Pancreas (tissue), 10 donors: ENCODE results near the gene PROX2. TPM values are rescaled to one million over a fixed set of nuclear protein-coding genes. Genes with fewer than 3 reads are reported as not detected.

Experiments
- ATAC-seq, 4 donors: fragments of 200-7000 bp; cut with Tn5 transposase; one replicate each; pipeline versions ENCODE4 v1.8.0 to v1.9.1; 2020; ENCODE audit warnings: mild to moderate bottlenecking in 4 of 4, moderate library complexity in 4 of 4
- DNase-seq, 6 donors: peaks; one replicate each; pipeline ENCODE4 v3.0.0-alpha.2; 2020
- FAIRE-seq: peaks from 2 replicates; lab custom pipeline; 2012; peaks lifted over from hg19 to GRCh38; lab: Jason Lieb, UNC
- H3K27ac ChIP-seq, 4 donors: fragments of 200-600 bp; sonication (generic); 1 replicate in 3 of 4; 2 replicates in 1 of 4; pipeline versions ENCODE4 v1.5.0 to v1.8.0; 2020
- H3K27me3 ChIP-seq, 4 donors: fragments of 200-600 bp; one replicate each; pipeline ENCODE4 v1.8.0; 2021
- H3K36me3 ChIP-seq, 3 donors: fragments of 200-600 bp; sonication (generic) in 1 of 3; one replicate each; pipeline versions ENCODE4 v1.5.0 to v1.8.0; 2020 to 2021
- H3K4me1 ChIP-seq, 3 donors: fragments of 200-600 bp; one replicate each; pipeline ENCODE4 v1.8.0; 2021
- H3K4me3 ChIP-seq, 4 donors: fragments of 200-600 bp; sonication (generic) in 2 of 4; one replicate each; pipeline versions ENCODE4 v1.5.0 to v1.8.0; 2020 to 2021
- H3K9me3 ChIP-seq, 4 donors: fragments of 200-600 bp; one replicate each; pipeline ENCODE4 v1.8.0; 2021
- CTCF ChIP-seq, 4 donors: fragments of 200-600 bp; sonication (generic) in 3 of 4; IDR thresholded peaks; one replicate each; pipeline versions ENCODE4 v1.5.0 to v1.8.0; 2021; ENCODE audit warnings: antibody characterized with exemption in 4 of 4
- WGBS, 2 donors: extraction: QIAGEN DNeasy Blood & Tissue Kit; methylation state at CpG; one replicate each; pipeline ENCODE4 v1.1.7; 2013; 5-methylcytosine and 5-hydroxymethylcytosine counted together
- intact Hi-C, 3 donors: fragments of 100-400 bp; cut with DNase I; formaldehyde crosslinking; loops; one replicate each; pipeline versions ENCODE4 v1.11.1 to v1.14.2; 2022
- polyA plus RNA-seq, 2 donors: library from polyadenylated mRNA; stranded (reverse); fragments of 200-250 nt; gene quantifications; one replicate each; pipeline ENCODE4 v1.2.3, GENCODE V29; 2013
- total RNA-seq, 6 donors: library from RNA; stranded (reverse); fragmentation: NEBNext Ultra II Directional in 4 of 6; extraction: Animal tissue kit (Norgen Biotek cat#: 25700) in 4 of 6; gene quantifications; one replicate each; pipeline versions ENCODE4 v1.2.1 to v1.2.4, GENCODE V29; 2021 to 2023
- donor health status: healthy with polysubstance abuse.
- donor health status: DM: no; HTN: no; CAD: no; lungs with moderate emphysema.
- donor health status: DM: no; HTN: no; CAD: no.
- donor health status: control.
- donor health status: control.
- donor health status: Bipolar disorder and iron deficiency.
- donor health status: DM: yes; HTN: yes; CAD: no.
- donor health status: DM: no; HTN: no; CAD: no.
- donor health status: DM: no; HTN: no; CAD: no.
- donor health status: DM: yes; HTN: yes; CAD: no.

The PROX2 gene
- total and polyA plus RNA-seq, 8 donors: not detected

- ATAC-seq (no peak), DNase-seq (peak in 2 of 6 donors; percentile 13 to 51), FAIRE-seq (no peak)
- Histone ChIP-seq H3K9me3 (no peaks in the 10 kb centered on the region), H3K4me1 (no peaks in the 10 kb centered on the region), H3K27me3 (no peaks in the 10 kb centered on the region), H3K4me3 (no peak overlapping the region), H3K27ac (no peak overlapping the region), H3K36me3 (no peaks in the 10 kb centered on the region)
- WGBS, 2 donors: 88 to 90% methylated on average over 19 of the region's 19 CpGs
- intact Hi-C loops: no loop called here
- TF ChIP-seq CTCF (IDR thresholded peaks at IDR 0.05): no peak
Measured at GRCh38 chr14:74921053-74921620, 45.2 kb upstream of the PROX2 start.

- Histone ChIP-seq H3K27me3 (no peaks in the 10 kb centered on the region), H3K27ac (no peak overlapping the region), H3K4me1 (no peaks in the 10 kb centered on the region), H3K9me3 (no peaks in the 10 kb centered on the region), H3K4me3 (no peak overlapping the region), H3K36me3 (no peaks in the 10 kb centered on the region)
- FAIRE-seq (no peak), DNase-seq (no peak), ATAC-seq (no peak)
- TF ChIP-seq CTCF (IDR thresholded peaks at IDR 0.05): no peak
- intact Hi-C loops: no loop called here
- WGBS, 2 donors: 86 to 90% methylated on average over 4 of the region's 4 CpGs
Measured at GRCh38 chr14:74920281-74920680, 44.3 kb upstream of the PROX2 start.

- Histone ChIP-seq H3K9me3 (no peaks in the 10 kb centered on the region), H3K27ac (no peak overlapping the region), H3K4me1 (no peaks in the 10 kb centered on the region), H3K36me3 (no peaks in the 10 kb centered on the region), H3K27me3 (no peaks in the 10 kb centered on the region), H3K4me3 (no peak overlapping the region)
- intact Hi-C loops: loop anchor here in 2 of 3 donors (10.0 kb wide), 1 partner anchor 165 kb away; no protein-coding TSS in a partner anchor
- whole genome bisulfite sequencing, 2 donors: 88 to 89% methylated on average over 21 to 22 of the region's 22 CpGs
- no peak for TF ChIP-seq CTCF (IDR thresholded peaks at IDR 0.05)
- FAIRE-seq: no peak
- DNase-seq: peak in 1 of 6 donors; percentile 47
- no peak for ATAC-seq
Measured at GRCh38 chr14:74919421-74920165, 43.6 kb upstream of the PROX2 start.

GRCh38 chr14:74918380-74918779 lies 42.4 kb upstream of the PROX2 start:
- Histone ChIP-seq H3K36me3 (no peaks in the 10 kb centered on the region), H3K9me3 (no peaks in the 10 kb centered on the region), H3K4me1 (peaks cover 0 to 3% (median 0%) of the 10 kb centered on the region in 3 donors), H3K4me3 (no peak overlapping the region), H3K27ac (no peak overlapping the region), H3K27me3 (no peaks in the 10 kb centered on the region)
- 93 to 97% methylated on average over 9 of the region's 9 CpGs for WGBS, 2 donors
- TF ChIP-seq CTCF (IDR thresholded peaks at IDR 0.05): no peak
- peak in 1 of 6 donors; percentile 40 for DNase-seq
- intact Hi-C loops: loop anchor here in 2 of 3 donors (10.0 kb wide), 1 partner anchor 166 kb away; no protein-coding TSS in a partner anchor
- ATAC-seq: no peak
- no peak for FAIRE-seq
